Umbilical cord (tissue), 2 donors: ENCODE results near the gene ASB10. TPM values are rescaled to one million over a fixed set of nuclear protein-coding genes. Genes with fewer than 3 reads are reported as not detected.

Experiments used
- DNase-seq: peaks from one replicate; pipeline ENCODE4 v3.0.0-alpha.2; 2015; ENCODE audit warnings: low spot score
- total RNA-seq: library from RNA; depleted of rRNA; stranded (reverse); fragments of >200 nt; gene quantifications from one replicate; pipeline ENCODE4 v1.2.3, GENCODE V29; 2014; ENCODE audit warnings: low replicate concordance; ENCODE audit not compliant: insufficient read depth

Gene ASB10
- total RNA-seq, 1 donor from 2014 or later, result not detected

DNA sequence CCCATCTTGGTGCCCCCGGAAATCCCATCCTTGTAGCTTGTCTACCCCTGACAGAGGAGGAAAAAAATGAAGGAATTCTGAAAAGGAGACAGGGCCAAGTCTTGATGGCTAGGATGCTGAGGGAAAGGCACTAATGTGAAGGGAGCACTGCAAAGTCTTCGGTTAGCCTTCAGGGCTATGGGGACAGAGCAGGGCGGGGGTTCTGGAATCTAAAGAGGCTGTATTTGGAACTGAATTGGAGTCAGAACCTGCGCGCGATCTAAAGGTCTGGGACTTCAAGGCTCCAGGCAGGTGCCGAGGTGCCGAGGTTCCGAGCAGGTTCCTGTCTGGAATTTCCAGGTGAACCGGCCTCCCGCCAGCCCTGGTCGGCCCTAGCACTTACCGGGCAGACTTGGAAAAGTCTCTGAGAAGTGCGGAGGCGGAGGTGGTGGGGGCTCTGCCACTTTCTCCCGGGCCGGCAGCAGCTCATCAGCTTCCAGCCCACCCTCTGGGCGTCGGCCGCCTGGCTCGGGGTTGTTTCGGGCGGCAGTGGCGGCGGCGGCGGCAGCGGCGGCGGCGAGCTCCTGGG is 20.3 kb downstream of the ASB10 start:
- no peak for DNase-seq

DNA sequence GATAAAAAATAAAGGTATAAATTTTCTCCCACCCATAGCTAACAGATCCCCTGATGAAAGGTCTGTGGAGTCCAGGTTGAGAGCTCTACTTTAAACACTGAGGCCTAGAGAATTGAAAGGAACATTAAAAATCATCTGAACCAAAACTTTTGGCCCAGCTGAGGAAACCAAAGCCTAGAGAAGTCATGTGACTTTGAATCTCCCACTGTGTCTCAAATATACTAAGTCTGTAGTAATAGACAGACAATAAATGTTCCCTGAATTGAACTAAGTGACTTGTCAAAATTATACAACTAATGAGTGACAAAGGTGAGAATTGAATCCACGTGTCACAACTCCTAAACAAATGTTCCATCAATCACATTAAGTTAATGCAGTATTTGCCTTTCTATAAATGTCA is 25.3 kb downstream of the ASB10 start:
- no peak for DNase-seq

DNA sequence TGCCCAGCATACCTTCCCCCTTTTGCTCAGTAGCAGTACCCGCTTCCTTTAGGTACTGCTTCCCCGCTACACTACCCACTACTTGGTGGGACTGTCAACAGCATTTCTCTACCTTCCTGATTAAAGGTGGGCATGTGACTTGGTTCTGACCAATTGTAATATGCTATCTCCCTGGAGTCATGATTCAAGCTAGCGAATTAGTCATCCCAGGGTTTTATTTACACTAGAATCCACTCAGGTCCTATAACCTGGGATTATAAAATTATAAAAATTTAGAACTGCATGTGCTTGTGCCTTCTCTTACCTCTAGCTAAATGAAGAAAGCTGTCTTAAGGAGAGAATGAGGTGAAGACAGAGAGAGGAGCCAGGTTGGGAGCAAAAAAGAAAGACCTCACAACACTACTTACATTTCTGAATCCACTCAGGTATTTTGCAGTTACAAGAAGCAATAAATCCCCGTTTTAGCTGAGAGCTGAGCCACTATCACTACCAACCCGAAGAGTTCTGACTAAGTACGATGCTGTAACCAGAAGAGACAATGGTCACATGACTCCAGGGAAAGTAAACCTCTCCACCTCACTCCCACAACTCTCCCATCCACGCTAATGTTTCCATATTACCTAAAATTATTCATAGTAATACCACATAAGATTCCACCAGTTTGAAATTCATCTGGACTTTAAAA is 29.3 kb downstream of the ASB10 start:
- DNase-seq, result no peak

DNA sequence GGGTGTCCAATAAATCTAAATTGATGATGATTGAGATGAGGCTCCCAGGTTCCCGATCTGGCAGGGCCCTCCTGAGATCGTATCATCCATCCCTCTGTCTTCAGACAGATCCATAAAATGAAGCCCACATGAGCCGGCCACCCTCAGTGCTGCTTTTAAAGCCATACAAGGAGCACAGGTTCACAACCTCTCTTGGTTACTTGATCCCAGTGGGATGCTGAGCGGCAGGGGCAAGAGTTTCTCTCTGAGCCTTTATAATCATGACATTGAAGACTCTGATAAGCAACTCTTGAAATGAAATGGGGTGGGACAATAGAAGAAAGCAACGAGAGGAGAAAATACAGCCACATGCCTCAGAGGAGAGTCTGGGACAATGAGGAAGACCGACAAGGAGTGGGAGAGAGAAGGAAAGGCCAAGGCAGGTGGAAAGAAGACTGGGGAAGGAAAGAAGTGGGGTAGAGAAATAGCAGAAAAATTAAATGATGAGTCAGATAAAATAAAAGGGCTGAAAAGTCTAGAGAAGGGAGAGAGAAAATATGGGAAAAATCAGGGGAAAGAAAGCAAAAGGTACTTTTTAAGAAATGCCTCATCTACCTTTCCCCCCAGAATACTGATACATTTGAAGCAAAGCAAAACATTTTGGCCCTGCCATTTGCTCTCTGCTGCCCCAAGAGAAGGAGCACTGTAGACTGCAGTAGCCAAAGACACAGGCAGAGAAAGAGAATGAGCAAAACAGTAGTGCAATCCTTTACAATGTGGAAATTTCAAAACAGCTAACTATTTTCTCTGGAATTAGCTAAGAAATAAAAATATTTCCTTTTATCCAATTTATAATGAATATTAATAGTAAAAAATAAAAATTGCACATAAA is 34.2 kb downstream of the ASB10 start:
- no peak for DNase-seq

DNA sequence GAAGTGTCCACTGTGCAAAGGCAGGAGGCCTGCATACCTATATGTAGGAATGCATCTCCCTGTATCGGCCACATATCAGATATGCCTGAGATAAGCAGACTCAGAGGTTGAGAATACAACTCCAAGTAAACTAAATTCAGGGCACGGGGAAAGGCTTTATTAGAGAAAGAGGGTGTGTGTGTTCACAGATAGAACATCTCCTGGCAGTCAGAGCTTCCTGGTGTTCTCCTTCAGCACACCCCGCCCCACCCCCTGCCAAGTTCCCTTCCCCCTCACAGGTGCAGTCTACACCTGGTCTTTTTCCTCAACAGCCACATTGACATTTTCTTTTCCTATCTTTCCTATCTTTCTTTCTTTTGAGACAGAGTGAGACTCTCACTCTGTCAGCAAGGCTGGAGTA is 36.7 kb downstream of the ASB10 start:
- DNase-seq, result no peak

DNA sequence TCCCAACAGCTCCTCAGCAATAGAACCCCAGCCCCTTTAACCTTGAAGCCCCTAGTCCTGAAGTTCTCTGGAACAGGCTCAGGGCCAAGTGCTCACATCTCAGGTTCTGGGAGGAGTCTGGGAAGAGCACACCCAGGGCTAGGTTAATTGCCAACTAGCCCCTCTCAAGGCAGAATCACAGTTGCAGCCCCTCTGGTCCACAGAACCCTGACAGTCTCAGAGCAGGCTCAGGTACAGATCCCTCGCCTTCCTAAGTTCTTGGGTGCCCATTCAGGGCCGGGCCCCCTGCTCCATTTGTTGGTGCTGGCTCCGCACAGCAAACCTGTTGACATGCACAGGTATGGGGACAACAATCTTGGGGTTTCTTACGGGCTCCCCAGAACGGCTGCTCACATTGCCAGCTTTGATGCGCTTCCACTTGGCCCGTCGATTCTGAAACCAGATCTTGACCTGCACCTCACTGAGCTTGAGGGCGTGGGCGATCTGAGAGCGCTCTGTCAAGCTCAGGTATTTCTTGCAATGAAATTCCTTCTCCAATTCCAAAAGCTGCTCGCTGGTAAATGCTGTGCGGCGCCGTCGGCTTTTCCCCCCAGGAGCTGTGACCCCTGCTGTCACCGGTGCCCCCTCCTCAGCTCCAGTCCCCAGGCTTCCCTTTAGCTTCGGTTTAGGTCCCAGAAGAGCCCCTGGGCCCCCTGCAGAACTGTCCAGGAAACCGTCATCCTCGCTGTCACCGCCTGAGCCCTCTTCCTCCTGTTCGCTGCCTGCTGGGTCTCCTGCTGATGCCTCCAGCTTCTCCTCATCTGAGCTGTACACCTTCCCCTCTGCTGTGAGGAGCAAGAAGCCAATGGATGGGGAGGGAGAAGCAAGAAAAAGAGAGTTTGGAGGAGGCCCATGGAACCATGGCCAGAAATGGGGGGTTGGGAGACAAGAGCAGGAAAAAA is 38.5 kb downstream of the ASB10 start:
- no peak for DNase-seq

DNA sequence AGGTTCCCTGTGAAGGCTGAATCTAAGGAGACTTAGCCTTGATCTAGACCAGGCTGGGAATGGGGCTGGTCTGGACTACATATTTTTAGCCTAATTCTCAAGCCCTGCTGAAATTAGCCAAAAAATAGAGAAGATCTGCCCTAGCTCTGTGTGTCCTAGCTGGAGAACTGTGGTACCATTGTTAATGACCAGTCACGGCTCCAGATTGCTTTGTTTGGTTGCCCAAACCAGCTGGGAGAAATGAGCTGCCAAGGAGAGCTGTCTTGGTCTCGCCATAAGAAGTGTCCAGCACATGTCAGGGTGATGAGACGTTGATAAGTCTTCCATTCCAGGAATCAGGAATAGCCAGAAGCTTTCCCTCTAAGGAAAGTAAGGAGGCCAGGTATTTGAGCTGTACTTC is 40.3 kb downstream of the ASB10 start:
- DNase-seq, result no peak

DNA sequence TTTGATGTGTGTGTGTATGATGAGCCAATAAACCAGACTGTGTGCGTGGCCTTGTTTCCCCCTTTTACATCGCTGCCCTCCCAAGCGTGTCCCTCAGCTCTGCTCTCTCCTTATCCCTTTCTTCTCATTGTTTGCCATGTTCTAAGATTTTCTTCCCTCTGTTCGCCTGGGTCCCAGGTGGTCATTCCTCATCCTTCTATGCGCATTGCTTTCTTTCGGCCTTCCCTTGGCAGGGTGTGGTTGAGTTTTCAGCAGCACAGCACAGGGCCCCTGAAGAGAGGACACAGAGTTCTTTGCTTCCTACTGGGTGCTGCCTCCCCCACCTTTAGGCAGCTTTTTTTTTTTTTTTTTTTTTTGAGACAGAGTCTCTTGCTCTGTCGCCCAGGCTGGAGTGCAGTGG is 42.7 kb downstream of the ASB10 start:
- no peak for DNase-seq

DNA sequence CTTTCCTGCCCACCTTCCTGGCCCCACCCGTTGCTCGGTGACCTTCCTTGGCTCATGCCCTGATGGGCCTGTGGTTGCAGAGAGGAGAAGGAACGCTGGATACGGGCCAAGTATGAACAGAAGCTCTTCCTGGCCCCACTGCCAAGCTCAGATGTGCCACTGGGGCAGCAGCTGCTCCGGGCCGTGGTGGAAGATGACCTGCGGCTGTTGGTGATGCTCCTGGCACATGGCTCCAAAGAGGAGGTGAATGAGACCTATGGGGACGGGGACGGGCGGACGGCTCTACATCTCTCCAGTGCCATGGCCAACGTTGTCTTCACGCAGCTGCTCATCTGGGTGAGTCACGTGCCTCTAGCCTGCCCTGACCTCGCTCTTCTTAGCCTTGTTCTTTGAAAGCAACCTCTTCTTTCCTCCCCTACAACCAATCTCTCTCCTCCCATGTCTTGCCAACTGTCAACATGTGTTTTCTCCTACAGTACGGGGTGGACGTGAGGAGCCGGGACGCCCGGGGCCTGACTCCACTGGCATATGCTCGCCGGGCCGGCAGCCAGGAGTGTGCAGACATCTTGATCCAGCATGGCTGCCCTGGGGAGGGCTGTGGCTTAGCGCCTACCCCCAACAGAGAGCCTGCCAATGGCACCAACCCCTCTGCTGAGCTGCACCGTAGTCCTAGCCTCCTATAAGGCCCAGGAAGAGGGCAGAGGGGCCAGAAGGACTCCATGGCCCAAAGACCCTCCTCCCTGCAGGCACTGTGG is 43.6 kb downstream of the ASB10 start:
- DNase-seq, result no peak

DNA sequence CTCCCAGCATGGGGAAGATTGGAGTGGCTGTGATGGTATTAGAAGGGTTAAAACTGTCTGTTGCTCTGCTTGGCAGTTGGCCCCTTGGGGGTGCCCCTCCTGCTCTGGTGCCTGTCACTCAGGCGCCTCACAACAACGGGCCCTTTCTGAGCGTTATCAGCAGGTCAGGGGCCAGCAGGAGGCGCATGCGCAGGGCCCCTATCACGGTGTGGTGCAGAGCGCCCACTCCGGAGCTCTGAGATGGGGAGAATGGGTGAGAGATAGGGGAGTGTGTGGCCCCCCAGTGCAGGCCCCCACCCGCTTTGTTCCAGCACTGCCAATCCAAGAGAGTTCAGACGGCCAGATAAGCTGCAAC is 44.4 kb downstream of the ASB10 start:
- no peak for DNase-seq

DNA sequence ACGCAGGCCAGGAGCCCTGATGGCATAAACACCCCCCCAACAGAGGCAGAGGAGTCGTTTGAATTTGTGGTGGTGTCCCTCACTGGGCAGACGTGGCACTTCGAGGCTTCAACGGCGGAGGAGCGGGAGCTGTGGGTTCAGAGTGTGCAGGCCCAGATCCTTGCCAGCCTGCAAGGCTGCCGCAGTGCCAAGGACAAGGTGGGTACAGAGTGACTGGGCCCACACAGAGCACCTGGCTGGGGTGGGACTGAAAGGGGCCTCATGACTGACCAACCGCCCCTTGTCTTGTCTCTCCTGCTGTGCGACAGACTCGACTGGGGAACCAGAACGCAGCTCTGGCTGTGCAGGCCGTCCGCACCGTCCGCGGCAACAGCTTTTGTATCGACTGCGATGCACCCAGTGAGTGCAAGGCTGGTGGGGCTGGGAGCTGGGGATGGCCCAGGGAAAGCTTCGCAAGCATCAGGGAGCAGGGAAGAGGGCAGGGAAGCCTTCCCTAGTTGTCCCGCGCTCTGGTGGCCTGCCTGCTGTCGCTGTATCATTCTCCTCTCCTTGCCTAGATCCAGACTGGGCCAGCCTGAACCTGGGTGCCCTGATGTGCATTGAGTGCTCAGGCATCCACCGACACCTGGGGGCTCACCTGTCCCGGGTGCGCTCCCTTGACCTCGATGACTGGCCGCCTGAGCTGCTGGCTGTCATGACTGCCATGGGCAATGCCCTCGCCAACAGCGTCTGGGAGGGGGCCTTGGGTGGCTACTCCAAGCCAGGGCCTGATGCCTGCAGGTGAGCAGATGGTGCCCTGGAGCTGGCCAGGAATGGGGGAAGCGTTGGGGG is 45.0 kb downstream of the ASB10 start:
- no peak for DNase-seq

DNA sequence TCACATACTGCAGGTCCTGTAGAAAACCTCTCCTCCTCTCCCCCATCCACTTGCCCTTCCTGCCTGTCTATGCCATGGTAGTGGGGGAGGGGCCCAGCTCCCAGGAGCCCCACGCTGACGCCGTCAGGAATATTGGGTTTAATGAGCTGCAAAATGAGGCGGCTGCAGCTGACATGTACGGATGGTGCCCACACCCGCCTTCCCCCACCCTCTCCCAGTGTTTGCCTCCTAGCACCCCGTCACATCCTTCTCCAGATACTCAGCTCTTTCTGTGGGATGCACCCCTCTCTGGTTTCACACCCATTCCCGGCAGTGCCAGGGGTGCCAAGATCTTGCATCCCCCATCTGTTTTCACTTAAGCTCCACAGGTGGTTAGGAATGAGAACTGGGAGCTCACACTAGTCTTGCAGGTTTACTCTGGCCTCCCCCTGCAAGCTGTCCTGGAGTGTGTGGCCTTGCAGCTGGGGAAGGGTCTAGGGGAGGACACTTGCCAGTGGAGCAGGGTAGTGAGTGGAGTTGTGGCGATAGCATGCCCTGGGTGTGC is 45.7 kb downstream of the ASB10 start:
- no peak for DNase-seq

DNA sequence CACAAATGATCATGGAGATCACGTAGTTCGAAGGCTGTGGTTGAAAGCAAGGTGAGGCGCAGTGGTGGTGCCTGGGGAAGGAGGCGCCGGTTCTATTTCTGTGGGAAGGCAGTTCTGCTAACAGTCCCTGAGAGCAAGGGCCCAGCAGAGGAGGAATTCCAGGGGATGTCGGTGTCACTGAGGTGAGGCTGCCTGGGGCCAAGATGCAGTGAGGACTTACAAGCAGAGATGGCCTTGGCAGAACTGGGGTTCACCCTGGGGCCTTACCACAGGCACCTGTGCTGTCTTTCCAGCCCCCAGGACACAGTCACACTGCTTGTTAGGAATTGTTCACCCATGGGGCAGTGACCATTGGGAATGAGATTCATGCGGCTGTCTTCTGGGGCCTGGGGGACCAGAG is 46.2 kb downstream of the ASB10 start:
- no peak for DNase-seq

DNA sequence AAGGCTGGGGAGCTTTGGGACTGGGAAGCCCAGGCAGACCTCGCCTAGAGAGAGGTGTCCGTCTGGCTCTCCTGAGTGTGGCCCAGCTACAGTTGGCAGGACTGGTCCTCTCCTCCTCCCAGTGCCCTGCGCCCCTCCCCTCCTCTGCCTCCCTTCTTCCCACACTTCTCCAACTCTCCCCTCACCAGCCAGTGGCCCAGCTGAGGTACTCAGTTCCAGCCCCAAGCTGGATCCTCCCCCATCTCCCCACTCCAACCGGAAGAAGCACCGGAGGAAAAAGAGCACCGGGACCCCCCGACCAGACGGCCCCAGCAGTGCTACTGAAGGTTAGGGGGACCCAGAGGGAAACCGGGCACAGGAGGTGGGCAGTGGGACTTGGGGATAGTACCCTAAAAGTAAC is 47.3 kb downstream of the ASB10 start:
- DNase-seq, result no peak

DNA sequence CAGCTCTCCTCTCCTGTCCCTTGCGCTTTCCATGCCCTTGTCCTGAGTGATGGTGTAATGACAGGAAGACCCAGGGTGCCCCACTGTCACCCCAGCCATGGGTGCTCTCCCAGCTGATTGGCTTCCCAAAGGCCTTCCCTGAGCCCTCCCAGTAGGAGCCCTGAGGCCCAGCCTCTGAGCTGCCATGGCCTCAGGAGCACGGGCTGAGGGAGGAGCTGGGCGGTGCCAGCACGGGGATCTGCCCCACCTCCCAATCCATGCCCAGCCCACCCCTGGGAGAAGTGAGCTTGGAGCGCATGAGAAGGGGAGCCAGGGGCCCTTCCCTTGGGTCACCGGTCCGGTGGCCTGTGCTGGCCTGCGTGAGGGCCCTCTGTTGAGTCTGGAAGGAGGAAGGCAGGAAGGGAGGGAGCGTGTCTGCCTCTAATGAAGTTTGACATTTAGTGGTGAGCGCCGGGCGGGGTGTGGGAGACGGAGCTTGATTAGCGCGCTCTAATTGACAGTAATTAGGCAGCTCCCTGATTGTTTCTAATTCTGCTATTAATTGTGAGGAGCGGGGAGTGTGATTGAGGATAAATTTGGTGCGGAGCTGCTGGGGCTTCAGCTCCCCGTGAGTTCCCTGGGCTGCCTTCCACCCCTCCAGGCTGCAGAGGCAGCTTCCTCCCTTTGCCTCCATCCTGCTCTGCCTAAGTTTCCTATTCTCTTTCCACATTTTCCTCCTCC is 47.8 kb downstream of the ASB10 start:
- DNase-seq, result no peak

DNA sequence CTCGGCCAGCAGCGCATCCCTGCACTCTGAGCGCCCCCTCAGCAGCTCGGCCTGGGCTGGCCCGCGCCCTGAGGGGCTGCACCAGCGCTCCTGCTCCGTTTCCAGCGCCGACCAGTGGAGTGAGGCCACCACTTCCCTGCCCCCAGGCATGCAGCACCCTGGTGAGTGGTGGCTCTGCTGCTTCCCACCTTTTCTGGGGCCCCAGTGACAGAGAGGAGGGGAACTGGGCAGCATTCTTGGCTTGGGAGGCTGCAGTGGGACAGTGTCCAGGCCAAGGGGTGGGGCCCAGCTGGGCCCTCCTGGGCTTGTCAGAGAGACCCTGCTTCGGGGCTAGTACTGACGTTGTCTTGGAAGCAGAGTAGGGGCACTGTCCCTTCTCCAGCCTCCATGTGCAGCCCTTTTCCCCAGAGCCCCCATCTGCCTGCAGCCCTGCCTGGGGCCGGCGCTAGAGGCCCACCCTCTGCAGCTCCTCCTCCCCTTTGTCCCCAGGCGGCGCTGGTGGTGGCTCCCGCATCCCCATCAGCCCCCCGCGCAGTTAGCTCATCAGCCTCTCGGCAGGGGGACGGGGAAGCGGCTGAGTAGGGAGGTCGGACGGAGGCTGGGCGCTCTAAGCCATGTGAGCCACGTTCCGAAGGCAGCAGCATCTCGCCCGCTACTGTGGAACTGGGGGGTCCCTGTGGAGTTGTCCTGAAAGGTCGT is 48.7 kb downstream of the ASB10 start:
- DNase-seq, result no peak

DNA sequence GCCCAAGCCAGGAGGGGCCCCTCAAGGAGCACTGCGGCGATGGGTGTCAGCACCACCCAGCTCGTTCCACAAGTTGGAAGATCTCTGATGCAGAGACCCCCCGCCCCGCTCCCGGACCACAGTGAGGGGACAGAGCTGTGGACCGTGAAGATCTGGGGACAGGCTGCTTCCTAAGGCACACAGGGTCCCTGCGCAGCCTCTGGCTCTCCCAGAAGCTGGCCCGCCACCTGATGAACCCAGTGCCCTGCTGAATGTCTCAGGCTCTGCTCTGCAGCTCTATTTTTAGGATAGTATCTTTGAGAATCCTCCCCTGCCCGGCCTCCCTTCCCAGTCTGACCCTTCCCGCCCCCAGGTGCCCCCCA is 49.3 kb downstream of the ASB10 start:
- DNase-seq, result no peak

DNA sequence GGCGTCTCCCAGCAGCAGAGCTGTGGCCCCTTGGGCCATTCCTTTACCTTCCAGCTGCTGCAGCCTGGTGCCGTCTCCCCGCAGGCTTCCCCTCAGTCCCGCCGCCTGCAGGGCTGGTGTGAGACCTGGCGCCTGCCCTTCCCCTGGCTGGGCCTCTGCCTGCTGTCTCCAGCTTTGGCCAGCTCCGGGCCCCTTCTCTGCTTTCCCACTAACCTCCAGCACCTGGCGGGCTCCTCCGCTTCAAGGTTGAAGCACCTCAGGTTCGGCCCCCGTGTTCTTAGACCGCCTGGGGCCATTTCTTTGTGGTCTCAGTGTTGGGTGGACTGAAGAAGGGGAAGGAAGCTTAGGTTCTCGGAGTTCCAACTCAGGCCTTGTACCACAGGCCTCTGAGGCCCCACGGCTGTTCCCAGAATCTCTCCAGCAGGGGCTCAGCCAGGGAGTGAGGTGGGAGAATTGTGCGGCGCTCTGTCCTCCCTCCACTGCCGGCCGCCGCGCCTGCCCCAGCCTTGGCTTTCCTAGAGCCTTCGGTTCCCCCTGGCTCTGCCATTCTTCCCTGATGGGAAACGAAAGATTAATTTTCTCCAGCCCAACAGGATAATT is 49.9 kb downstream of the ASB10 start:
- no peak for DNase-seq
